Stimulated activated CD4-positive, alpha-beta T cell treated with anti-CD3 and anti-CD28 coated beads, Interleukin-4, amount 100 ng/mL, for 24 hours (primary cell): ENCODE data around the gene PLEKHM3.

Source experiments
- DNase-seq: peaks from one replicate; pipeline ENCODE4 v3.0.0-alpha.2; 2020

Gene PLEKHM3

GRCh38 chr2:207783514-207783913 lies 241.8 kb downstream of the PLEKHM3 start:
- no peak for DNase-seq

GRCh38 chr2:207782238-207783030 lies 242.9 kb downstream of the PLEKHM3 start:
- DNase-seq: no peak

- DNase-seq: no peak
Observed at GRCh38 chr2:207779523-207779922, 245.8 kb downstream of the PLEKHM3 start.

GRCh38 chr2:207778298-207778882 lies 246.9 kb downstream of the PLEKHM3 start:
- no peak for DNase-seq

- DNase-seq: no peak
Observed at GRCh38 chr2:207777124-207777523, 248.2 kb downstream of the PLEKHM3 start.

- DNase-seq: no peak
Observed at GRCh38 chr2:207775473-207775872, 249.9 kb downstream of the PLEKHM3 start.

GRCh38 chr2:207772844-207773205 lies 252.5 kb downstream of the PLEKHM3 start:
- no peak for DNase-seq

- peak; percentile 22 for DNase-seq
Observed at GRCh38 chr2:207772081-207772843, 253.1 kb downstream of the PLEKHM3 start.

GRCh38 chr2:207771421-207771820 lies 253.9 kb downstream of the PLEKHM3 start:
- no peak for DNase-seq
